ENCODE measurements around the gene TGFBR3L.
"Not testable (repeated sequence)": the region's sequence is repeated elsewhere in the genome, so short reads cannot be mapped to it uniquely, and the experiment has no call there.

TGFBR3L gene

DNA sequence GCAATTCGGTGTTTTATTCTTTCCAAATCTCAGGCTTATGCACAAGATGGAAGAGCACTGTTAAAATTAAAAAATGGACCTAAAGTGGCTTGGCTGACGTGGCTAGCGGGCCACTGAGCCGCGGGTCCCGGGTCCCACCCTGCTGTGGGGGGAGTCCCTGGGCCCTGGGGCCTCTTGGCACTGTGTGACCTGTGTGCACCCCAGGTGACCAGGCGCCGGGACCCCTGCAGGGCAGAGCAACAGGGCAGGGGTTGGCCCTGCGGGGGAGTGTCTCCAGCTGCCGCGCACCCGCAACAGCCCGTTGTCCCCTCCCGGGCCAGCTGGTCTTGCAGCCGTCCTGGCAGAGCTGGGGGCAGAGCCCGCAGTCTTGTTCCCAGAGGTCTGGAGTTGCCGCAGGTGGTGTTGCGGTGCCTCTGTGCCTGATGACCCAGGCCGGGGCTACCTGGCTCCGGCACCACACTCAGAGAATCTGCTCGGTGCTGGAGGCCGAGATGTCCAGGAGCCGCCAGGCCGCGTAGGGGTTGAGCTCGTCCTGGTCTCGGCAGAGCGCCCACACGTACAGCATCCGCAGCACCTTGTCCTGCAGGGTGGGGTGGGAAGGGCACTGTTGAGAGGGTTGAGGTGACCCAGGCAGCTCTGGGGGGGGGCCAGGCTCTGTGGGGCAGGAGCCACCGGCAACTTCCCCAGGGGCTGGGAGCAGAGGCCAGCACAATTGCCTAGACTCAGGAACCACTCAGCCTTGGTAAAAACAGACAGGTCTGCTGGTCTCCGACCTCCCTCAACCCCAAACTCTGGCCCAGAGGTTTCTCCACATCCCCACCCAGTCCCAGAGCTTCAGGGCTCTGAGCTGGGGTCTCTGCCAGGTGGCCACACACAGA is 12.3 kb downstream of the TGFBR3L start:
- in situ Hi-C loops (cut with MboI; ENCODE audit: low sequenced_read_pairs): no loop called here

DNA sequence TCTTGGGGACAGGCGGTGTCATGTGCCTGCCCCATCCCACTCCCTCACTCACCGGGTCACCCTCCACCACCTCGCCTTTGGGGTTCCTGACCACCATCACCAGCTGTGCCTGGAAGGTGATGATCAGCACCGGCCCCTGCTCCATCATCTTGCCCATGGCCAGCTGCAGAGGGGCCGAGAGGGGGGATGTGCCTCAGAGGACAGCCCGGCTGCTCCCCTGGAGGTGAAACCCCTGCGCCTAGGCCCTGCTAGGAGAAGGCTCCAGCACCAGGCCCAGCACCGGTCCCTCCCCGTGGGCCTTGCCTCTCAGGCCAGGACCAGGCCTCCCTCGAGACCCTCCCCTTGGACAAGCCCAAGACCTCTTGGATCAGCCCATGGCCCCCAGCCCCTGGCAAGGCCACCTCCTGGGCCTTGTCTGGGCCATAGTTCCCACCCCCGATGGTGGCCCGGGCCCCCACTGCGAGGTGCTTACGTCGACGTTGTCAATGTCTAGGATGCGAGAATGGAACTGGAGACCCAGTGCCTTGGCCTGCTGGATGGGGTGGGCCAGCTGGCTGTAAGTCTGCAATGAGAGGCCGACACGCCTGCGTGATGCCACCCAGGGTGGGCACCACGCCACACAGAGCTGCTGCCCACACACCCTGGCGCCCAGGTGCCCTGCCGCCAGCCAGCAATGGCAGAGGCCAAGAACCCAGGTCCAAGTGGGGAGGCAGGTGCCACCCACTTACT is 13.1 kb downstream of the TGFBR3L start:
- in situ Hi-C loops (cut with MboI; ENCODE audit: low sequenced_read_pairs): no loop called here

DNA sequence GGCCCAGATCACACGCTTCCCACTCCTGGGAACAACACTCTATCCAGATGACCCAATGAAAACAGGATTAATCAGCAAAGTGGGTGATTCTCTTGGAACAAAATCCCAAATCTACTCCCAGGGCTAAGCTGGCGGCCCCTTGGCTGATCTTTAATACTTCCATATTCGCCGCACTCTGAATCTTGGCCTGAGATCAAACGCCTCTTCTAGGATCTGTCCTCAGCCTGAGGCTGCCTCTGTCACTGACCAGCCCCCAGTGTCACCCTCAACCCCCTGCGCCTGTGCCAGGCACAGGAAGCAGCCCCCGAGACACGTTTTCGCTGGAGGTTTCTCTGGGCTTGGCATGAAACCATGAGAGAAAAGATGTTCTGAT is 13.7 kb downstream of the TGFBR3L start:
- in situ Hi-C loops (cut with MboI; ENCODE audit: low sequenced_read_pairs): no loop called here

DNA sequence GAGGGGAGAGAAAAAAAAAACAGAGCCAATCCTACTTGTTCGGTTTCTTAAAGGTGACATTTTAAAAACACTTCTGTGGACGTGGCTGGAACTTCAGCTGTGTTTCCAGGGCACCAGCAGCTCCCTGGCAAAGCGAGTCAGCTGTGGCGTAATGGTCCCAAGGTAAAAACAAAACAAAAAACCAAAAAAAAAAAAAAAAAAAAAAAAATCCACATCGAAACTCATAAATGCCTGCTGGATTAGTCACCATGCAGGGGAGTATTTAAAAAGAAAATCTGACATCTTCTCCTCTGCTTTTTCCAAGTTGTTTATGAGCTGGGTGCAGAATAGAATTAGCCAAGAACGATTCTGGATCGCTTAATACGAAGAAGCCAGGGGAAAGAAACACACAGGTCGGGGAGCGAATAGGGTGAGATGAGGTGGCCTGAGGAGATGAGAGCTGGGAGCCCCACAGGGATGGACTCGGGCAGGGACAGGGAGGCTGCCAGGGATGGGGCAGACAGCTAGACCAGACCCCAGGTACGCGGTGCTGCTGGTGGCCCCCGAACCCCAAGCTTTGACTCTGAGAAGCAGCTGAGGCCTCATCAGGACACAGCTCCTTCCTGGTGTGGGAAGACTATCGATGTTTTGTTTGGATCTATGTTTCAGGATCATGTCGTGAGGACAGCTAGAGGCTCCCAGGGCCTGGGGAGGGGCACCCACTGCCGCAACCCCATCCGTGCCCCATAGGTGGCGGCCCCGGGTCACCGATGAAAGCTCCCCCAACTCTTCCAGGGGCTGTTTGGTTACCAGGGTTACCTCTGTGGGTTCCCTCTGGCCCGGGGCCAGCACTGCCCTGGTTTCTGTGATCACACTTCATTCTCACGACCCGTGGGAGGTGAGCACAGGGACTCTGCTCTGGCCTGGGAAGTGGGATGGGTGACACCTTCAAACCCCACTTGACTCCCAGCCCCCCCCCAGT is 14.4 kb downstream of the TGFBR3L start:
- in situ Hi-C loops (cut with MboI; ENCODE audit: low sequenced_read_pairs): no loop called here

DNA sequence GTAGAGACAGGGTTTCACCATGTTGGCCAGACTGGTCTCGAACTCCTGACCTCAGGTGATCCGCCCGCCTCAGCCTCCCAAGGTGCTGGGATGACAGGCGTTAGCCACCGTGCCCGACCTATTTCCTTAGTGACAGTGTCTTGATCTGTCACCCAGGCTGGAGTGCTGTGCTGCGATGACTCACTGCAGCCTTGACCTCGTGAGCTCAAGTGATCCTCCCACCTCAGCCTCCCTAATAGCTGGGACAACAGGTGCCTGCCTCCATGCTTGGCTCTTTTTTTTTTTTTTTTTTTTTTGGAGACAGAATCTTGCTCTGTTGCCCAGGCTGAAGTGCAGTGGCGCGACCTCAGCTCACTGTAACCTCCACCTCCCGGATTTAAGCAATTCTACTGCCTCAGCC is 15.4 kb downstream of the TGFBR3L start:
- in situ Hi-C loops (cut with MboI; ENCODE audit: low sequenced_read_pairs): not testable (repeated sequence)

DNA sequence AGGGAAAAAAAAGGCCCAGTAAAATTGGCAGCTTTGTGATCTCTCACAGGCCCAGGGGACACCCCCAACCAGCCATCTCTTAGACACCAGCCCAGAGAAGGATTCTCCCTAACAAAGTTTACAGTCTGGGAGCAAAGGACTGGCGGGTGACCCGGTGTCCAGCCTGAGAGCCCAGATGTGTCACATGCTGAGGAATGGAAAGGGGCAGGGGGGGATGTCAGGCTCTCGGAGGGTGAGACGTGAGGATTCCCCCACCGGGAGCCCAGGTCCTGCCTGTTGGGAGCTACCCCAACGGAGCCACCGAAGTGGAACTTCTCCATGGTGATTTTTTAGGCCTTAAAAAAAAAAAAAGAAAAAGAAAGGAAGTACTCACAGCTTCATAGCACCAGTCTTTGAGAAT is 16.1 kb downstream of the TGFBR3L start:
- in situ Hi-C loops (cut with MboI; ENCODE audit: low sequenced_read_pairs): no loop called here

DNA sequence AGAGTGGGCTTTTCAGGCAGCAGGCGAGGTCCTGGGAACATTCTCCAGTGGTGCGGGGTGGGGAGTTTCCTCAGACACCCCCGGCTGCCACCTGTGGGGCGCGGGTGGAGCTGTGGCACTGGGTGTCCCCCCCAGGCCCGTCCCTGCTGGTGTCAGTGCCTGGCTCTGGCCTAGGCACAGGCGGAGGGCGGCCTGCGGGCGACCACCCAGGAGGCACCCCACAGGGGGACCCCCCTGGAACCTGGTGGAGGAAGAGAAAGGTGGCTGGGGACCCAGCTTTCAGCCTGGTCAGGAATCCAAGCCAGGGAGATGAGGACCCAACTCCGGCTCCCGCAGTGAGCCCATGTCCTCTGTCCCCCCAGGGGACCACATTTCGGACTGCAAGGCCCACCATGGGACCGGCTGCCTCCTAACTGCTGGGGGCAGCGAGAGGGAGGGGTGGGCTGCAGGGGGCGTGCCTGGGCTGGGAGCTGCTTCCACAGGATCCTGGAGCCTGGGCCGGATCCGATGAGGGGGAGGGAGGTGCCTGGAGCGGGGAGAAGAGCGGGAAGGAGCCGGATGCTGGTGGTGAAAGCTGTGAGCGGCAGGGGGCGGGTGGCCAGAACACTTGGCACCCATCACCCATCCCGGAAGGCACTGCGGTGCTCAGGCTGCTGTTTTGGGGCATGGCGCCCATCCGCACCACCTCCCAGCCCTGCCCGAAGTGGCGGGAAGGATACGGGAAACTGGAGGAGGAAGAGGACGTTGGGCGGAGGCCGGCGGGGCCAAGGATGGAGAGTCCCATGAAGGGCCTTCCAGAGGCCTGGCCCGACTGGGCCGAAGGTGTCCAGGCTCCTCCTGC is 16.8 kb downstream of the TGFBR3L start:
- in situ Hi-C loops (cut with MboI; ENCODE audit: low sequenced_read_pairs): no loop called here

DNA sequence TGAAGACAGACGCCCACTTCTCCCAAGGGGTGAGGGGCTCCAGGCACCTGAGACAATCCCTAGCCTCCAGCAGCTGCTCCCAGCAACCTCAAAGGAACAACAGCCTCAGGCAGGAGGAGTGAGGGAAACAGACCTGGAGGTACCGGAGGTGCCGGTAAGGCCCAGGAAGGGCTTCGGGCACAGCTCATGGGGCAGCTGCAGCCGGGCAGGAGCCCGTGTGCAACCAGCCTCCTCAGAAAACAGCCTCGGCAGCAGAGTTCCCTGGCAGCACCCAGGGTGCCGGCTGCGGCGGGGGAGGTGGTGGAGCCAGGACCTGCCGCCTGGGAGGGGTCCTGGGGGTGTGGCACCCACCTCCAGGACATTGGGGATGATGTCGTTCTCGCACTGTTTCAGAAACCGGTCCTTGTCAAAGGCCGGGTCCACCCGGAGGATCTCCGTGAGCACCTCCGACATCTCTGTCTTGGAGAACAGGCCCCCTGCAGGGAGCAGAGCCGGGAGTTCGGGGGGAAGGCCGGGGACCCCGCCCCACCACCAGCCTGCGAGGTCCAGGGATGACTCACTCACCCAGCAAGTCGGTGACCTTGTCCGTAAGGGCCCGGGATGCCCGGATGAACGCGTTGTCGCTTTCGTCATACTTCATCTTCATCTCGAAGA is 17.8 kb downstream of the TGFBR3L start:
- in situ Hi-C loops (cut with MboI; ENCODE audit: low sequenced_read_pairs): no loop called here

DNA sequence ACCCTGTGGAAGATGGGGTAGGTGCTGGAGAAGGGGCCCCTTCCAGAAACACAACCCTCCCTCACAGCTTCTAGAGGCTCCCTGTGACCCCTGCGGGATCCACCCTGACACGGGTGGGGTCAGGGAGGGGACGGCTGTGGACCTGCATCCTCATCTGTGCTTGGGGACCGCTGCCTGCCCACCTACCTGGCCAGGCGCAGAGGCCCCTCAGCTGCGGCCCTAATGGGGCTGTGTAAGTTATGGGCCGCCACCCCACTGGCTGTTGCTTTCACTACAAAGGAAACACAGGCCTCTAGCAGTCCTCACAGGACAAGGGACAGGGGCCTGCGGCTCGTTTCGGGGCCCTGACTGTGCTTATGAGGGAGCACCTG is 18.3 kb downstream of the TGFBR3L start:
- in situ Hi-C loops (cut with MboI; ENCODE audit: low sequenced_read_pairs): no loop called here

DNA sequence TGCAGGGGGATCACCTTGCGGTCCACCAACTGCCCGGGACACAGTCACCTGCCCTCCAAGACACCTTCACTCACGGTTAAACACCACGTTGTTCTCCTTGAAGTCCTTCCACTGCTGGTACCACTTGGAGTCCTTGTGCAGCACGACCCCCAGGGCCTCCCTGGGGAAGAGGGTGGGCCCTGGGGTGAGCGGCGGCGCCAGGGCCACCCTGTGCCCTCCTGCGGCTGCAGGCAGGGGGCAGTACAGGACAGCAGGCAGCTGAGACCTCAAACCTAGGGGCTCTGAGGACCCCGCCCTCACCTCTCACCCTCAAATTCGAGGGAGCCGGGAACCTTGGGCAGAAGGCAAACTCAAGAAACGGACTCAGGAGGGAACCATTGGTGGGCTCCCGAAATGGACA is 18.8 kb downstream of the TGFBR3L start:
- in situ Hi-C loops (cut with MboI; ENCODE audit: low sequenced_read_pairs): no loop called here

DNA sequence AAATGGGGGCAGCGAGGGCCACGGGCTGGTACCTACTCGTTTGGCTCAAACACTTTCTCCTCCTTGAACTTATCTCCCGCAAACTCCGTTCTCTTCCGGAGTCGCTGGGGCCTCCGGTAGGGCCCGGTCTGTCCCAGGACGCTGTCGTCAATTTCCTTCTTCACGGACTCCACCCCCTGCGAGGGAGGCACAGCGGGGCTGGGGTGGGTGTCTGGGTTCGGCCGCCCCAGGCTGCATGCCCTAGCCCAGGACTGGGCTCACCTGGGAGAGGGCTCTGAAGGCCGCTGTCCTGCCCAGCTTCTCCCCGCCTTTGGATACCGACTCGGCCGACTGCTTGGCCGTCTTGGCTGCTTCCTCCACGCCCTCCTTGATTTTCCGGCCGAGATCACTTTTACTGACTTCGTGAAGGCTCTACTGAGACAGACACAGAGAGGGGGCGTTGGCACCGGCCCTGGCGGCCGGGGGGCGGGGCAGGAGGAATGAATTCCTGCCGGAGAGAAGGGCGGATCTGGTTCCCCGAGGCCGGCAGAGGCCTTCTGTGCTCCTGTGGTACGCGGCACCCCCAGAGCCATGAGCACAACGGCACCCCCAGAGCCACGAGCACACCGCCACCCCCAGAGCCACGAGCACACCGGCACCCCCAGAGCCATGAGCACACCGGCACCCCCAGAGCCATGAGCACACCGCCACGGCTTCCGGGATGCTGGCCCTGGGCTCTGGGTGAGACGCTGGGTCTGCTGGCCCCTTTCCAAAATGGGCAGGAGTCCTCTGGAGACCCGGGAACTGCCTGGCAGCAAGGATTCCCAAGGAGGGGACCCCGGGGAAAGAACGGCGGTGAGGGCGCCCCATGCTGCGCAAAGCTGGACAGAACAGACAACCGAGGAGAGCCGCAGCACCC is 19.4 kb downstream of the TGFBR3L start:
- in situ Hi-C loops (cut with MboI; ENCODE audit: low sequenced_read_pairs): no loop called here

DNA sequence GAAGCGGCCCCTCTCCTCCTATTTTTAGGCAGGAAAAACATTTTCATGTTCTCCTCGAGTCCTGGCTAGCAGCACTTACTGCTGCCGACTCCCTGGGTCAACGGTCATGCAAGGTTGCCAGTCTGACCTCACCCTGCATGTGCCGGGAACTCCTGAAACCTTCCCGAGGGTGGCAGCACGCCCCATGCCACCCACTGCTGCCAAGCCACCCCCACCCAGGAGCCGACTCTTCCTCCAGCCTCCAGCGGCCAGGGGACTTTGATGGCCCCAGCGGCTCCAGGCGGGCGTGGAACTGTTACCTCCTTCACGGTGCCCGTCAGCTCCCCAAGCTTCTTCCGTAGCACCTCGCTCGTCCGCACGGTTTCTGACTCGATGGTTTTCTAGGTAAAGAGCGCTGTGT is 20.1 kb downstream of the TGFBR3L start:
- in situ Hi-C loops (cut with MboI; ENCODE audit: low sequenced_read_pairs): no loop called here

DNA sequence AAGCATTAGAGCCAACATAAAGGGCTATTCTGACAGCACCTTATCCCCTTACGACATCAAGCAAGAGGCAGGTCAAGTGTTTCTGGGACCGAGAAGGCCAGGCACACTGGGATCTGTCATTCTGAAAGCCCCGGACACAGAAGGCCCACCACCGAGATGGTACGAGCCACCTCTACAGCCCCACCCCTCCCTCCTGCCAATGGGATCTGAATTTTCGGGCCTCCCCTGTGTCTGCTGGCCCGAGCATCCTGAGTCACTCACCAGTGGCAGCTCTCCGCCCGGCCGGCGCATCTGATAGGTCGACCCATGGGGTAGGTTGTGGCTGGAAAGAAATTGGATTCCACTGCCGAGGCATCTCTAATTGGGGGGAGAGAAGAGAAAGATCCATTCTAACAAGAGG is 26.2 kb downstream of the TGFBR3L start:
- in situ Hi-C loops (cut with MboI; ENCODE audit: low sequenced_read_pairs): no loop called here

DNA sequence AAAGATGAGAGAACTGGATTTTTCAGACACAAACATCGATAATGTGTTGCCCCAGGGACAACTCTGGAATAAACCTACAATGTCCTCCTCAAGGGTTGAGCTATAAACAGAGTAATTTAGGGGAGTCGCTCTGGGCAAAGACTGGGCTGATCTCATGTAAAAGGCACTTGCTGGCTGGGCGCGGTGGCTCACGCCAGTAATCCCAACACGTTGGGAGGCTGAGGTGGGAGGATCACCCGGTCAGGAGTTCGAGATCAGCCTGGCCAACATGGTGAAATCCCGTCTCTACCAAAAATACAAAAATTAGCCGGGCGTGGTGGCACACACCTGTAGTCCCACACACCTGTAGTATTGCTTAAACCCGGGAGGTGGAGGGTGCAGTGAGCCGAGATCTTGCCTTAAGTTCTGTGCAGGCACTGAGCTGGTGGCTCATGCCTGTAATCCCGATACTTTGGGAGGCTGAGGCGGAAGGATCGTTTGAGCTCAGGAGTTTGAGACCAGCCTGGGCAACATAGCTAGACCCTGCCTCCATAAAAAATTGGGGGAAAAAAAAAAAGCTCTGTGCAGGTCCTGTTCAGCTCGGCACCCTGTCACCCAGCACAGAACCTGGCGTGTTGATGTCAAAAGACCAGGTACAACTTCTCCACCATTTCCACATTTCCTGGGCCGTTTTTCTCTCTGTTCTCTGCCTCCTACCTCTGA is 27.4 kb downstream of the TGFBR3L start:
- in situ Hi-C loops (cut with MboI; ENCODE audit: low sequenced_read_pairs): no loop called here

DNA sequence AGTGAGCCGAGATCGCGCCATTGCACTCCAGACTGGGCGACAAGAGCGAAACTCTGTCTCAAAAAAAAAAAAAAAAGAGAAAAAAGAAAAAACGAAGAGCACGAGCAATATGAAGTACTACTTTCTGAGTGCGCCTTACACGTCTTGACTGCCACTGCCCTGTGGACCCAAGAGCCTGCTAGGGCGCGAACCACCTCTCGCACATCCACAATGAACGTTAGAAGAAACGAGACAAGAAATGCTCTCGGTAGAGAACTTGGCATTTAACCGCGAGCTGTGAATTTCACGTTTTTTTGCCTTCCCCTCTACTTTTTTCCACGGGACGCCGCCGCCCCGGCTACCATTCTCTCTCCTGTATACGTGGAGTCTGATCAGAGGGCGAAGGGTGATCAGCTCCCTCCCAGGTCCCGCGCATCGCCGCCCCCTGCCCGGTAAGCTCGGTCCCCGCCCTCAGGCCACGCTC is 28.4 kb downstream of the TGFBR3L start:
- in situ Hi-C loops (cut with MboI; ENCODE audit: low sequenced_read_pairs): no loop called here

DNA sequence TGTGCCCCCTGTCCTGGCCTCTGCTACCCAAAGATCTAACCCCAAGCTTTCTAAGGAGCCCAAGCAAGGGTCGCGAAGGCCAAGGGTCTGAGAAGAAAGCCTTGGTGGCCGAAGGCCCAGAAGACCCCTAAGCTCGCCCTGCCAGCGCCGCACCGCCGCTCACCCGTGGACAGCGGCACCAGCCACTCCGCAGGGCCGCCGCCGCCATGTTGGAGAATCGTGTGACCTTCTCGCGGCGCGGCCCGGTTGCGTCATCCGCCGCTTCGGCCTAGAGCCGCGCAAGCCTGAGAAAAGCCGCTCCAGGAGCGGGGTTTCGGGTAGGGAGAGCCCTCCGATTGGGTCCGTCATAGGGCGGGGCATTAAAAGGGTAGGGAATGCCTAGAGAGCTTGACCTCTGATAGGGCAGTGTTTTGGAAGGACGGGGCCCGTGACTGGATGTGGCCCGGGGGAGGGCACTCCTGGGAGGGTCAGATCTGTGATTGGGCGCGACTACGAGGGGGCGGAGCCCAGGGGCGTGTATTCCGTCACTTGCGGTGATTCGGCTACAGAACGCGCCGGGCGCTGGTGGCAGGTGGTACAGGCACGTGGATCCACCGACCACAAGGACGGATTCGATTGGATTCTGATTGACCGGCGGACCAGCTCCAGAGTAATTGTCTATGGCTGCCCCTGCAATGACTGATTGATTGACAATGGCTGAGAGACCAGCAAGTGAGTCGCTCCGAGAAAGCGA is 29.0 kb downstream of the TGFBR3L start, which contains the start of gene TIMM44:
TSS of gene TIMM44 (minus strand) at position 223 of the 733 bp plus-strand sequence. CDS start at position 208, 15 bp downstream.
- in situ Hi-C loops (cut with MboI; ENCODE audit: low sequenced_read_pairs): no loop called here

DNA sequence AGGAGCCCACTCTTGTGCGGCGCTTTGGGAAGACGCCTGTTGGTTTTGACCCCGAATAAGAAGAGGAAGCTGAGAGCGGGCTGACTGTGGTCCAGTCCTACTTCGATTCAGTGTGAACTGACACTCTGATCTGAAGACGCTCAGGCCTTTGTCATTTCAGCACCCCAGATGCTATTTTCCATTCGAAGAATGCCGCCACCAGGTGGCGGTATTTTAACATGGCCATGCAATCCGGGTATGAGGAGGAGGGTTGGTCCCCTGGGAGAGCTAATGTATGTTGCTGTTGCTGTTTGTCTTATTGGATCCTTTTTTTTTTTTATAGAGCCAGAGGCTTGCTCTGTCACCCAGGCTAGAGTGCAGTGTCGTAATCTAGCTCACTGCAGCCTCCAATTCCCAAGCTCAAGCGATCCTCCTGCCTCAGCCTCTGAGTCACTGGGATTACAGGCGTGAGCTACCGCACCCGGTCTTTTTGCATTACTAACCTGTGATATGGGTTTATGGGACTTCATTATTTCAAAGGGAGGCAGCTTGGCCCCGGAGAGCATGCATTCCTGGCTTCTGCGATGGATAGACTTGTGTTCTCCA is 29.6 kb downstream of the TGFBR3L start:
- in situ Hi-C loops (cut with MboI; ENCODE audit: low sequenced_read_pairs): no loop called here

All from HL-60/S4 treated with retinoic acid at 250 ng/mL for 4 days and 3 days (cell line).